ENCODE data around the gene DDX52. TPM values are rescaled to one million over a fixed set of nuclear protein-coding genes. Genes with fewer than 3 reads are reported as not detected.
A peak's percentile ranks its signal among the peaks of the same experiment; 100 is the strongest.

The DDX52 gene
- total and polyA plus RNA-seq, 2 of the 13 experiments (the other 11 are each of a cell fraction or from before 2014, with no cell fraction given): 8.9 to 36.1 TPM

- TF ChIP-seq ZNF800 (CRISPR knock-in tag; IDR thresholded peaks at IDR 0.05) (no peak), KMT2A (CRISPR knock-in tag; IDR thresholded peaks at IDR 0.05) (no peak), SALL1 (CRISPR knock-in tag; IDR thresholded peaks at IDR 0.05) (peak; percentile 83), ZNF543 (CRISPR knock-in tag; IDR thresholded peaks at IDR 0.05) (no peak), GABPB1 (CRISPR knock-in tag; IDR thresholded peaks at IDR 0.05) (no peak), ZFP62 (CRISPR knock-in tag; IDR thresholded peaks at IDR 0.05) (no peak), ZNF652 (CRISPR knock-in tag; IDR thresholded peaks at IDR 0.05; ENCODE audit: borderline replicate concordance, low read depth) (no peak), ATF5 (CRISPR knock-in tag; IDR thresholded peaks at IDR 0.05; ENCODE audit: low read depth) (no peak), ATF1 (CRISPR knock-in tag; IDR thresholded peaks at IDR 0.05) (peak; percentile 39; the same call in 1 of the 2 replicates), KLF16 (CRISPR knock-in tag; IDR thresholded peaks at IDR 0.05) (peak in 1 of 2 experiments; percentile 43; a peak in 1 of 4 replicates), KDM6A (CRISPR knock-in tag; IDR thresholded peaks at IDR 0.05; ENCODE audit: low read depth) (peak; percentile 75), ZNF431 (CRISPR knock-in tag; IDR thresholded peaks at IDR 0.05; ENCODE audit: borderline replicate concordance, low read depth) (0 out of 2 replicates have a peak, but pooled peaks have one; percentile 41), MEIS1 (CRISPR knock-in tag; IDR thresholded peaks at IDR 0.05; ENCODE audit: borderline replicate concordance) (peak; percentile 61; the same call in 1 of the 2 replicates), CCDC6 (CRISPR knock-in tag; IDR thresholded peaks at IDR 0.05) (no peak), RERE (CRISPR knock-in tag; IDR thresholded peaks at IDR 0.05; ENCODE audit: low read depth) (peak; percentile 18; the same call in 1 of the 2 replicates), ZIK1 (CRISPR knock-in tag; IDR thresholded peaks at IDR 0.05; ENCODE audit: borderline replicate concordance, low read depth) (no peak), ZNF629 (CRISPR knock-in tag; conservative IDR thresholded peaks at IDR 0.05) (peak; percentile 80), NR2F1 (CRISPR knock-in tag; IDR thresholded peaks at IDR 0.05) (peak; percentile 58 to 64; a peak in 3 of 4 replicates), ZNF275 (CRISPR knock-in tag; IDR thresholded peaks at IDR 0.05; ENCODE audit: borderline replicate concordance) (no peak)
Measured at GRCh38 chr17:37676115-37676925, 33.1 kb upstream of the DDX52 start (continued).

Measured in HepG2 (cell line).